ENCODE data around the gene FN1. TPM values are rescaled to one million over a fixed set of nuclear protein-coding genes. Genes with fewer than 3 reads are reported as not detected.

Gene FN1
- polyA plus RNA-seq, 1 of the 3 experiments (the other 2 are of a cell fraction), result 1,671 TPM

DNA sequence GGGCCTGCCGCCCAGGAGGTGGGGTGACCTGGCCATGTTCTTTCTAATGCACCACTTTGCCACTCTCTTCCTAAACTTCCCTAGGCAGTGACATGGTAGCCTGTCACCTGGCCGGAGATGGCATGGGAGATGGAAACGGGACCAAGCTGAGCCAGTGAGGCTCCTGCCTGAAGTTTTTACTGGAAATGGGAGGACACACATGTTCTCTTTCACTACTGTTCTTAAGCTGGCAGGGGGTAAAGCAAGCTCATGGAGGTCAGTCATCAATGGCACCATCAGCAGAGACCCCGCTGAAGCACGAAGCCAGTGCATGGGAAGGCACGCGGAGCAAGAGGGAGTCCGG lies 73.3 kb downstream of the FN1 start:
- no peak overlapping the region for H3K4me3 ChIP-seq (ENCODE audit: low read depth in 2 of 2, low read length in 1 of 2)
- no peak for TF ChIP-seq GABPA (IDR thresholded peaks at IDR 0.05; ENCODE audit: low read depth)
- no peak for TF ChIP-seq ELF1 (IDR thresholded peaks at IDR 0.05)
- no peak for TF ChIP-seq POLR2AphosphoS5 (IDR thresholded peaks at IDR 0.05; ENCODE audit: low read depth, low read length)
- TF ChIP-seq, protein P1, sequence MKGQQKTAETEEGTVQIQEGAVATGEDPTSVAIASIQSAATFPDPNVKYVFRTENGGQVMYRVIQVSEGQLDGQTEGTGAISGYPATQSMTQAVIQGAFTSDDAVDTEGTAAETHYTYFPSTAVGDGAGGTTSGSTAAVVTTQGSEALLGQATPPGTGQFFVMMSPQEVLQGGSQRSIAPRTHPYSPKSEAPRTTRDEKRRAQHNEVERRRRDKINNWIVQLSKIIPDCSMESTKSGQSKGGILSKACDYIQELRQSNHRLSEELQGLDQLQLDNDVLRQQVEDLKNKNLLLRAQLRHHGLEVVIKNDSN (IDR thresholded peaks at IDR 0.05; ENCODE audit: borderline replicate concordance, low read depth), result no peak
- no peak for TF ChIP-seq EP300 (IDR thresholded peaks at IDR 0.05; ENCODE audit: borderline replicate concordance in 1 of 2, low read depth in 1 of 2, low read length in 1 of 2)
- no peak for TF ChIP-seq CHD2 (IDR thresholded peaks at IDR 0.05; ENCODE audit: low read length, partially characterized antibody)
- TF ChIP-seq SIN3A (IDR thresholded peaks at IDR 0.05; ENCODE audit: borderline replicate concordance, low read depth, low read length), result no peak
- TF ChIP-seq MXI1 (IDR thresholded peaks at IDR 0.05; ENCODE audit: low read depth, low read length), result no peak
- TF ChIP-seq, protein P2, sequence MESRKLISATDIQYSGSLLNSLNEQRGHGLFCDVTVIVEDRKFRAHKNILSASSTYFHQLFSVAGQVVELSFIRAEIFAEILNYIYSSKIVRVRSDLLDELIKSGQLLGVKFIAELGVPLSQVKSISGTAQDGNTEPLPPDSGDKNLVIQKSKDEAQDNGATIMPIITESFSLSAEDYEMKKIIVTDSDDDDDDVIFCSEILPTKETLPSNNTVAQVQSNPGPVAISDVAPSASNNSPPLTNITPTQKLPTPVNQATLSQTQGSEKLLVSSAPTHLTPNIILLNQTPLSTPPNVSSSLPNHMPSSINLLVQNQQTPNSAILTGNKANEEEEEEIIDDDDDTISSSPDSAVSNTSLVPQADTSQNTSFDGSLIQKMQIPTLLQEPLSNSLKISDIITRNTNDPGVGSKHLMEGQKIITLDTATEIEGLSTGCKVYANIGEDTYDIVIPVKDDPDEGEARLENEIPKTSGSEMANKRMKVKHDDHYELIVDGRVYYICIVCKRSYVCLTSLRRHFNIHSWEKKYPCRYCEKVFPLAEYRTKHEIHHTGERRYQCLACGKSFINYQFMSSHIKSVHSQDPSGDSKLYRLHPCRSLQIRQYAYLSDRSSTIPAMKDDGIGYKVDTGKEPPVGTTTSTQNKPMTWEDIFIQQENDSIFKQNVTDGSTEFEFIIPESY (IDR thresholded peaks at IDR 0.05; ENCODE audit: borderline replicate concordance, low read depth), result no peak
- TF ChIP-seq, protein P3, sequence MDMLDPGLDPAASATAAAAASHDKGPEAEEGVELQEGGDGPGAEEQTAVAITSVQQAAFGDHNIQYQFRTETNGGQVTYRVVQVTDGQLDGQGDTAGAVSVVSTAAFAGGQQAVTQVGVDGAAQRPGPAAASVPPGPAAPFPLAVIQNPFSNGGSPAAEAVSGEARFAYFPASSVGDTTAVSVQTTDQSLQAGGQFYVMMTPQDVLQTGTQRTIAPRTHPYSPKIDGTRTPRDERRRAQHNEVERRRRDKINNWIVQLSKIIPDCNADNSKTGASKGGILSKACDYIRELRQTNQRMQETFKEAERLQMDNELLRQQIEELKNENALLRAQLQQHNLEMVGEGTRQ (IDR thresholded peaks at IDR 0.05; ENCODE audit: borderline replicate concordance, low read depth, low read length), result no peak
- TF ChIP-seq TEAD4 (IDR thresholded peaks at IDR 0.05; ENCODE audit: borderline replicate concordance, insufficient read depth), result no peak
- no peak for TF ChIP-seq FOXM1 (IDR thresholded peaks at IDR 0.05; ENCODE audit: low read depth)
- no peaks in the 10 kb centered on the region for H3K9me3 ChIP-seq
- H3K9ac ChIP-seq, result no peak overlapping the region
- H4K20me1 ChIP-seq (ENCODE audit: insufficient read depth), result peaks cover 69% of the 10 kb centered on the region
- H3F3A ChIP-seq (replicated peaks; ENCODE audit: insufficient read depth), result peaks cover 99% of the 10 kb centered on the region
- peaks cover 0 to 3% of the 10 kb centered on the region in 2 experiments; a peak in 3 of 4 replicates for H3K4me1 ChIP-seq (ENCODE audit: control insufficient read depth in 1 of 2, insufficient read depth in 2 of 2, low read depth in 1 of 2, low read length in 1 of 2)
- no peak overlapping the region for H3K4me2 ChIP-seq
- no peak for DNase-seq
- POLR2A ChIA-PET, result no interaction called here
- peaks cover 69 to 89% of the 10 kb centered on the region in 2 experiments for H3K36me3 ChIP-seq (replicated peaks in 1 of 2; ENCODE audit: control insufficient read depth in 1 of 2, insufficient read depth in 2 of 2, low read length in 1 of 2)
- no peak overlapping the region for H2AFZ ChIP-seq (ENCODE audit: low read depth)
- H3K27me3 ChIP-seq (ENCODE audit: insufficient read depth), result no peaks in the 10 kb centered on the region
- H3K27ac ChIP-seq (ENCODE audit: low read depth in 2 of 2, low read length in 1 of 2), result peak overlapping the region in 1 of 2 experiments; percentile 57; a peak in 2 of 4 replicates
- CTCF ChIA-PET, result interaction anchor here (0.6 kb wide), 1 partner anchor 1061 kb away, joined by 3 read pairs; no protein-coding TSS in a partner anchor
- no peaks in the 10 kb centered on the region for H3K9me2 ChIP-seq
- peaks cover 7% of the 10 kb centered on the region for H3K79me2 ChIP-seq (ENCODE audit: insufficient read depth)
- WGBS (ENCODE audit: low lambda C conversion rate), result 95% methylated on average over 5 of the region's 8 CpGs

DNA sequence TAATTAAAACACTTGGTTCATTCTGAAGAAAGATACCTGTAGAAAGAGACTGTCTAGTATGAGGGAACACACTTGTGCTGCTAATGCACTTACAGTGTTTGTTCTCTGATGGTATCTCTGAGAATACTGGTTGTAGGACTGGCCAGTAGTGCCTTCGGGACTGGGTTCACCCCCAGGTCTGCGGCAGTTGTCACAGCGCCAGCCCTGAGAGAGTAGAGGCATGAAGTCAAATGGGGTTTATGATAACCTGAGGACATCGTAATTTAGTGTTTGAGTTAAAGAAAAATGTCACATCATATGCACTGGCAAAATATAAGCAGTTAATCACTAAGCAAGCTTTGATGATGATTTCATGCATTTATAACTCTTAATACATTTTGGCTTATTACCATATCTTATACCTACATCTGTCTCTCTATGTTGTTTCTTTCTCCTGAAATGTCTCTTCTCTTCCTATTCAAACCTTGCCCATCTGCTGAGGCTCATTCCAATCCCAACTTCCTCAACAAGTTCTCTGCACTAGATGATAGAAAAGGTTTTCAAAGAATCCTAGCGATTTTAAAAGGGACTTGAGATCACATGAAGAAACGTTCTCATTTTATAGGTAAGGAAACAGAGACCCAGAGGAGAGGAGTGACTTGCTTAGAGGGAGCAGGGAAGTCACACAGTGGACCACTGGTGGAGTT lies 73.8 kb downstream of the FN1 start:
- ChIA-PET POLR2A (no interaction called here), CTCF (interaction anchor here (0.6 kb wide), 1 partner anchor 1060 kb away, joined by 3 read pairs; no protein-coding TSS in a partner anchor)
- peaks cover 99% of the 10 kb centered on the region for H3F3A ChIP-seq (replicated peaks; ENCODE audit: insufficient read depth)
- no peak overlapping the region for H3K4me2 ChIP-seq
- peaks cover 64% of the 10 kb centered on the region for H4K20me1 ChIP-seq (ENCODE audit: insufficient read depth)
- H3K9ac ChIP-seq, result no peak overlapping the region
- no peaks in the 10 kb centered on the region for H3K27me3 ChIP-seq (ENCODE audit: insufficient read depth)
- H3K9me2 ChIP-seq, result no peaks in the 10 kb centered on the region
- 74% methylated on average over 6 of the region's 6 CpGs for WGBS (ENCODE audit: low lambda C conversion rate)
- H3K36me3 ChIP-seq (replicated peaks in 1 of 2; ENCODE audit: control insufficient read depth in 1 of 2, insufficient read depth in 2 of 2, low read length in 1 of 2), result peaks cover 63 to 86% of the 10 kb centered on the region in 2 experiments
- peaks cover 0 to 3% of the 10 kb centered on the region in 2 experiments; a peak in 3 of 4 replicates for H3K4me1 ChIP-seq (ENCODE audit: control insufficient read depth in 1 of 2, insufficient read depth in 2 of 2, low read depth in 1 of 2, low read length in 1 of 2)
- peak; percentile 38 for DNase-seq
- H3K4me3 ChIP-seq (ENCODE audit: low read depth in 2 of 2, low read length in 1 of 2), result no peak overlapping the region
- H3K9me3 ChIP-seq, result no peaks in the 10 kb centered on the region
- H3K79me2 ChIP-seq (ENCODE audit: insufficient read depth), result peaks cover 7% of the 10 kb centered on the region
- H3K27ac ChIP-seq (ENCODE audit: low read depth in 2 of 2, low read length in 1 of 2), result peak overlapping the region in 1 of 2 experiments; percentile 57; a peak in 1 of 4 replicates
- H2AFZ ChIP-seq (ENCODE audit: low read depth), result no peak overlapping the region
- TF ChIP-seq EP300 (IDR thresholded peaks at IDR 0.05; ENCODE audit: borderline replicate concordance in 1 of 2, low read depth in 1 of 2, low read length in 1 of 2) (no peak), RCOR1 (IDR thresholded peaks at IDR 0.05; ENCODE audit: low read length) (no peak)

All from SK-N-SH (cell line).